Measurements from ENCODE around the gene CFAP53. TPM values are rescaled to one million over a fixed set of nuclear protein-coding genes. Genes with fewer than 3 reads are reported as not detected.

Gene CFAP53
- total RNA-seq, 2 donors from 2014 or later = 0.30 TPM; not detected in 1

GRCh38 chr18:50207722-50208121 lies 58.6 kb downstream of the CFAP53 start:
- H3K9me3 ChIP-seq = no peaks in the 10 kb centered on the region
- H3K4me1 ChIP-seq = no peaks in the 10 kb centered on the region
- H3K27me3 ChIP-seq = no peaks in the 10 kb centered on the region
- no peak overlapping the region for H3K4me3 ChIP-seq
- no peak for TF ChIP-seq CTCF (IDR thresholded peaks at IDR 0.05)
- no peak overlapping the region for H3K27ac ChIP-seq
- no peak for DNase-seq (ENCODE audit: low spot score)
- no peaks in the 10 kb centered on the region for H3K36me3 ChIP-seq

- Histone ChIP-seq H3K4me1 (no peaks in the 10 kb centered on the region), H3K27ac (no peak overlapping the region), H3K9me3 (peaks cover 0 to 3% of the 10 kb centered on the region in 2 donors), H3K4me3 (peak overlapping the region in 1 of 2 donors; percentile 11), H3K36me3 (no peaks in the 10 kb centered on the region), H3K27me3 (no peaks in the 10 kb centered on the region)
- TF ChIP-seq CTCF (IDR thresholded peaks at IDR 0.05) = peak; percentile 52 to 69
- no peak for DNase-seq (ENCODE audit: low spot score)
Observed at GRCh38 chr18:50203801-50204604, 62.3 kb downstream of the CFAP53 start.

DNA sequence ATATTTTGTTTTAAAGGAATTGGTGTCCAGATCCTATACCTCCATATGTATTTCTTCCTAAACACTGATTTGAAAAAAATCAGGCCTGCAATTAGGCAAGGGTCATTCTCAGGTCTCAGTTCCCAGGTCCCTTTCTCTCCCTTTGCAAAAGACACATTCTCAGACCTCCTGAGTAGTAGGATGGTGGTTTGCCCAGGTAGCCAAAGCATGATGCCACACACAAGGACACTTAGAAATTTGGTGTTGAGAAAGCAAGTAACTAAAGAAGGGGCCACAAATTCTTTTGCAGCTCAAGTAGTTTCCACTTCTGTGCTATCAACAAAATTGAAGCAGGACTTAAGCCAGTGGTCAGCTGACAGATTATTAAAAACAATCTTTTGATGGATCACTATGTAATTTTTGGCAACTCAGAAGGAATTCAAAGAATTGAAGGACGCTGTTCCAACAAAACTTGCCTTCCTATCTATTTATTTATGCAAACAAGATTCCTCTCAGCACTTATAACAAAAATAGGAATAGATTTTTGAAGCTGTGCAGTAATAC lies 64.7 kb downstream of the CFAP53 start:
- Histone ChIP-seq H3K9me3 (peaks cover 0 to 3% of the 10 kb centered on the region in 2 donors), H3K36me3 (no peaks in the 10 kb centered on the region), H3K27me3 (no peaks in the 10 kb centered on the region), H3K4me3 (no peak overlapping the region), H3K27ac (no peak overlapping the region), H3K4me1 (no peaks in the 10 kb centered on the region)
- no peak for TF ChIP-seq CTCF (IDR thresholded peaks at IDR 0.05)
- DNase-seq (ENCODE audit: low spot score) = no peak

DNA sequence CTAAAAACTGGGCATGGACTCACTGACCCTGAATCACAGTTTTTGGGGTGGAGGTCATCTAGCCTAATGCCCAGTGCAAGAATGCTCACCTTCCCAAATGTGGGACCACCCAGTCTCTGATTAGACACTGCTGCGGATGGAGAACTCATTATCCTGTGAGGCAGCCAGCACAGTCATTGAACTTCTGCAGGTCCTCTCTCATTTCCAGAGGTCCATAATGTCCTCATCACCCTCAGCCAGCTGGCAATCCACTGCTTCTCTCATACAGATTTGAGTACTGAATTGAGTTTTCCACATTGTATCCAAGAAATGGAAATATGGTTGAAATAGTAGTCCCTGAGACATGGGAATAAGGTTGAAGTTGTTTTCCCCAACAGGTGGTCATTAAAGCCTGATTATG lies 66.4 kb downstream of the CFAP53 start:
- H3K4me1 ChIP-seq = no peaks in the 10 kb centered on the region
- H3K4me3 ChIP-seq = no peak overlapping the region
- no peak for DNase-seq (ENCODE audit: low spot score)
- no peaks in the 10 kb centered on the region for H3K36me3 ChIP-seq
- no peak for TF ChIP-seq CTCF (IDR thresholded peaks at IDR 0.05)
- H3K9me3 ChIP-seq = peaks cover 0 to 3% of the 10 kb centered on the region in 2 donors
- no peak overlapping the region for H3K27ac ChIP-seq
- H3K27me3 ChIP-seq = no peaks in the 10 kb centered on the region

- H3K4me1 ChIP-seq = peaks cover 0 to 1% of the 10 kb centered on the region in 2 donors
- no peaks in the 10 kb centered on the region for H3K27me3 ChIP-seq
- H3K9me3 ChIP-seq = peaks cover 0 to 3% of the 10 kb centered on the region in 2 donors
- no peak for DNase-seq (ENCODE audit: low spot score)
- TF ChIP-seq CTCF (IDR thresholded peaks at IDR 0.05) = no peak
- H3K4me3 ChIP-seq = no peak overlapping the region
- H3K27ac ChIP-seq = no peak overlapping the region
- no peaks in the 10 kb centered on the region for H3K36me3 ChIP-seq
Observed at GRCh38 chr18:50199346-50199855, 66.9 kb downstream of the CFAP53 start.

Measured in right atrium auricular region (tissue), 2 donors.